ENCODE measurements around the gene CEP120.

- no peak for TF ChIP-seq EZH2phosphoT487 (IDR thresholded peaks at IDR 0.05; ENCODE audit: insufficient read depth, low read depth)
- no peak for TF ChIP-seq EZH2 (IDR thresholded peaks at IDR 0.05; ENCODE audit: insufficient read depth, poor library complexity, severe bottlenecking)
These were observed 25.5 kb upstream of the CEP120 start for GRCh38 chr5:123448743-123449142.
